GF-D8 (cell line): Measurements from ENCODE around the gene APOL3.
"Not testable (repeated sequence)": the region's sequence is repeated elsewhere in the genome, so short reads cannot be mapped to it uniquely, and the experiment has no call there.

Source experiments
- DNase-seq: peaks from one replicate; lab custom pipeline; 2025; lab: John Stamatoyannopoulos, UW

The APOL3 gene

DNA sequence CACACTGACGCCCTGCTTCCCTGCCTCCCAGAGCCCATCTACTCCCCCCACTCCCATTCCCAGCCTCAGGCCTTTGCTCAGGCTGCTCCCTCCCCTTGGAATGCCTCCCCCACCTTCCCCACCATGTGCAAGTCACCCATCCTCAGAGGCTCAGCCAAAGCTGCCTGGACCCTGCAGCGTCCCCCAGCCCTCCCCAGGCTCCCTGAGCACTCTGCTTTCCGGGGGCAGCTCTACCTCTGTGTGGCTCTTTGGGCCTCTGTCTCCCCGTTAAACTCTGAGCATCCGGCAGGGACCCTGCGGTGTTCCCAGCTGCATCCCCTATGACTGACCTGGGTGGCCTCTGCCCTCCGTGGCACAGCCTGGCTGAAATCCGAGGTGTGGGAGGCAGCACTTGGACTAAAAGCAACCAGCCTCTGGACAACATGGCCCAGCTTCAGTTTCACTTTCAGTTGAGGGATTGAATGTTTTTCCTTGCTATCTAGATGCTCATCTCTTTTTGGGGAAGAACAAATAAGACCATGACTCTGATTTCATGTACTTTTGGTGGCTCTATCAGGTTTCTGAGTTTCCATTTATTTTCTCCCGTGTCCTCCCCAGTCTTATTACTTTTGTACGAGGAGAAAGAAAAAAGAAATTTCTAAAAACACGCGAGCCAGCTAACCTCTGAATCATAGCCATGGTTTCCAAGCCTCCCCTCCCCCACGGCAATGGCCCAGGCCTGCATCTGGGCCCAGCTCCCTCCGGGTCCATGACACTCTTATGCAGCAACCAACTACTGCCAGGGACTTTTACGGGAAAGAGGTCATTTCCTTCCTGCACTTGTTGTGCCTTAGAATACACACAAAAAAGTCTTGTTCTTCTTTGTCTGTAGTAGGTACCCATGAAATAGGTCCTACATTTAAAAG, 3.8 kb downstream of the APOL3 start:
- DNase-seq = no peak

DNA sequence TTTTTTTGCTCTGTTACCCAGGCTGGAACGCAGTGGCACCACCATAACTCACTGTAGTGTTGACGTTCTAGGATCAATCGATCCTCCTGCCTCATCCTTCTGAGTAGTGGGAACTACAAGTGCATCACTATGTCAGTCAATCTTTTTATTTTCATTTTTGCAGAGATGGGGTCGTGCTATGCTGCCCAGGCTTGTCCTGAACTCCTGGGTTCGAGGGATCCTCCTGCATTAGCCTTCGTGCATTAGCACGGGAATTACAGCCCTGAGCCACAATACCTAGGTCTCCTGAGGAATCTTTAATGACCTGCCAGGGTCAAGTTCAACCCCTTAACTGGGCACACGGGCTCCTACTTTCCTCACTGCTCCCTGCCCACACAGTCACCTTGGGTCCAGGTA, 4.4 kb downstream of the APOL3 start:
- no peak for DNase-seq

DNA sequence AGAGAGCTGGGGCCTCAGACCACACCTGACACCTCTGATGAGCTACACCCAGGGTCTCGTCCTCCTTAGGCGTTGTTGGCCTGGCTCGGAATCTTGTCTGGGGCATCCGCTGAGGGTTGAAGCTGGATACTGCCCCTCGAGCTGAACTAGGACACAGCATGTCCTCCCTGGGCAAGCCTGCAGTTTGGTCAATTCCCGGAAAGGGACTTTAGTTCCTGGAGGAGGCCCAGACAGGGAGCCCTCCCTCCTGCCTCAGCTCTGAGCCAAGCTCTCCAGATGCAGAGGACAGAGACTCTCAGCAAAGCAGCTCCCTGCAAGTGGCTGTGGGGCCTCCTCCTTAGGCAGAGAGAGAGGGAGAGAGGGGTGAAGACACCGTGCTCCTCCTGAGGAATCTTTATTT, 4.9 kb downstream of the APOL3 start:
- no peak for DNase-seq

DNA sequence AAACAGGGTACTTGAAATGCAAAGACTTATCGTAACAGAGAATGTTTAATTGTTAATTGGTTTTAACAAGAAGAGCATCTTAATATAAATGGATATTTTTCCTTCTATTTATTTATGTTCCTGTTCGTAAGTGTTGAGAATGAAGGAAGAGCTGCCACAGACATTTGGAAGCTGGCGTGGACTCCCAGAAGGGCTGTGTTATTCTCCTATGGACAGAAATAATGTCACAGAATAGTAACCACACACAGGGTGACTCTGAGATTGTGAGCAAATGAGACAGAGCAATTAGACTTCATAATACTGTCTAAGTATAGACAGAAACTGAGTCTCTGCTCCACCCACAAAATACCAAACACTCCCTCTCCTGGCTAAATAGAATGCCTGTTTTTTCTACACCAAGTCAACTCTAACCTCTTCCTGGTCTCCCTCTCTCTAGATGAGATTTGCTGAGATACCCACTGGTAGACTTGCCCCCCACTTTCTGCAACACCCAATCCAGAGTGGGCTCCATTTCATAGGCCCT, 6.1 kb downstream of the APOL3 start:
- DNase-seq = no peak

DNA sequence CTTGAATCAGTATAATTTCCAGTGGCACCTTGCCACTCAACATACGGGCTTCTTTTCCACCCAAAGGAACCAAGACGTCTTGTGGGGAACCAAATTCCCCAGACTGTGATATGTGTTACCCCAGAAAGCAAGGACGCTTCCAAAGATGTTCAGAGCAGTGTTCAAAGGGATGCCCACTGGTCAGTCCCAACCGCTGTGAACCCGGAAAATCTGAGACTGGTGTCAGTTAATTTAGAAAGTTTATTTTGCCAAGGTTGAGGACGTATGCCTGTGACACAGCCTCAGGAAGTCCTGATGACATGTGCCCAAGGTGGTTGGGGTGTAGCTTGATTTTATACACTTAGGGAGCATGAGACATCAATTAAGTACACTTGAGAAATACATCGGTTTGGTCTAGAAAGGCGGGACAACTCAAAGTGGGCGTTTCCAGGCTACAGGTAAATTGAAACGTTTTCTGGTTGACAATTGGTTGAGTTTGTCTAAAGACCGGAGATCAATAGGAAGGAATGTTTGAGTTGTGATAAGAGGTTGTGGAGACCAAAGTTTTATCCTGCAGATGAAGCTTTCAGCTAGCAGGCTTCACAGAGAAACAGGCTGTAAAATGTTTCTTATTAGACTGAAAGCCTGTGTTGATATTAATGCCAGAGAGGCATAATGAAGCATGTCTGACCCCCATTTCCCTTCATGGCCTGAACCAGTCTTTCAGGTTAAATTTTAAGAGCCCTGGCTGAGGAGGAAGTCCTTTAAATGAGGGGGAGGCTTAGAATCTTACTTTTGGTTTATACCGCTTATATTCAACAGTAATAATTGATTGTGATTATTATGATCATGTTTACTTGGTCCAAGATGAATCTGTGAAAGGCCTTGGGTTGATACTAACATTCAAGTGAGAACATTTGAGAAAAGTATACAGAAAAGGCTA, 6.8 kb downstream of the APOL3 start:
- DNase-seq = no peak

DNA sequence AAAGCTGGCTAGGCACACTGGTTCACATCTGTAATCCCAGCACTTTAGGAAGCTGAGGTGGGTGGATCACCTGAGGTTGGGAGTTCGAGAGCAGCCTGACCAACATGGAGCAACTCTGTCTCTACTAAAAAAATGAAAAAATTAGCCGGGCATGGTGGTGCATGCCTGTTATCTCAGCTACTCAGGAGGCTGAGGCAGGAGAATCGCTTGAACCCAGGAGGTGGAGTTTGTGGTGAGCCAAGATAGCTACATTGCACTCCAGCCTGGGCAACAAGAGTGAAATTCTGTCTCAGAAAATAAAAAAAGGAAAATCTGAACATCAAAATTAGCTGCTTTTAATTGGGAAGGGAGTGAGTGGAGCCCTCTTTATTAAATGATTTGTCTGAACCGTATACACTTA, 7.7 kb downstream of the APOL3 start:
- DNase-seq = not testable (repeated sequence)

DNA sequence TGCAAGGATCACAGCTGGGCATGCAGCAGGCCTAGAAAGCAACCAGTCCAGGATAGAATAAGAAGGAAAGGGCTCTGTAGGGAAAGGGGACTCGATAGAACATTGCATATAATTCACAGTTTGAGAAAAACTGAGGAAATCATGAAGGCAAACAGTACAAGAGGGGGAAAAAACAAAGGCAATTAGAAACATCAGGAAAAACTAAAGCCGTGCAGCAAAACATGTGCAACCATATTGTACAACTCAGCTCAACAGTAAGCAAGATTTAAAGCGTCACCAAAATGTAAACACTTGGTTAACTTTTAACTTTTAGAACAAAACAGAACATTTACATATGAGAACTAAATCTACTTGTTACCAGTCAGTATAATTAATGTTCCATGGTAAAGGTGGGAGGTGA, 8.5 kb downstream of the APOL3 start:
- no peak for DNase-seq

DNA sequence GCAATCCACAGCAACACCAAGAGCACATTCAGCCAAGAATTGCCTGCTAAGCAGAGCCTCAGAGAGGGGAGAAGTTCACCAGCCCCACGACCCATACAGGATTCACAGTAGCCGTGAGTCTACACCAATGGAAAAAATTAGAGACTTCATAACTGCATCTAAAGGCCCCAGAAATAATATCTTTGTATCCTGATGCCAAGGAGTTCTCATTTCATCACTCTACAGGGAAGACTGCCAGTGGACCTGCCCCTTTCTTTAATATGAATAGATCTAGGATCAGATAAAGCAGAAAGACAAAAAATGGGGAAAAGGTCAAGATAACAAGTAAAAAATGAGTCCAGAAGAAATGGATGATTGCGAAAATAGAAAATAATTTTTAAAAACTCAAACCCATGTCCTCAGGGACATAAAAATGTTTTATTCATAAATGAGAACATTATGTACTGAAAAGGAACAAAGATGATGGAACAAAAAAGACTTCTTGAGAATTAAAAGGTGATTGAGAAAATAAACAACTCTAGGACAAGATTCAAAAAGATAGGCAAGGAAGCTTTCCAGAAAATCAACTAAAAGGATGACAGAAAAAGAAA, 9.5 kb downstream of the APOL3 start:
- DNase-seq = no peak

DNA sequence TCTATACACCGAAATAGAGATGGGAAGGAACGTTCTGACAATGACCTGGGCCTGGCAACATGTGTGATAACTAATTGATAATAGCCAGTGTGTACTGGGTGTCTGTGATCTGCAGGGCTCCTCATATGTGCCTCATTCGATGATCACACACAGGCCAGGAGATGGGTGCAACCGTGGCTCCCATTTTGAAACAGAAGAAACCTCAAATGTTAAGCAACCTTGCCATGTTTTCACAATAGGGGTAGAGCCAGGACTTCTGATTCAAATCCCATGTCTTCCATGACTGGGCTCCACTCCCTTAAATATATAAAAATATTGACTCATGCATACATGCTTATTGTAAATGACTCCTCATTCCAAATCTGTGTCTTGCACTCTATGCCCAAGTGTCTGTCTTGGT, 11.1 kb downstream of the APOL3 start:
- DNase-seq = no peak

DNA sequence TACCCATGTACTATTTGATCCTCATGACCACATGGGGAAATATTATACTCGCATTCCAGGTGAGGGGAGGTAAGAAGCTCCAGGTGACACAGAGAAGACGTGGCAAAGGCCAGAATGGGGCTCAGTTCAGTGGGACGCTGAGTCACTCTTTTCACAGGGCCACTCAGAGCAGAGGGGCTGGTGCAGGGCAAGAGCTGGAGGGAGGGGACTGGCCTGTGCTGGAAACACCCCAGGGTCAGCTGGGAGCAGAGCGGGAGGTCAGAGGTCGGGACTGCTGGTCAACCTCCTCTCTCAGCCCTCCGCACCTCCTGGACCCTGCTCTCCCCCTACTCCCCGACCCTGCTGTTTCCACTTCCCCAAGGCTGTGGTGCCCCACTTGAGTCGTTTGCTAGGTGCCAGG, 12.1 kb downstream of the APOL3 start:
- no peak for DNase-seq

DNA sequence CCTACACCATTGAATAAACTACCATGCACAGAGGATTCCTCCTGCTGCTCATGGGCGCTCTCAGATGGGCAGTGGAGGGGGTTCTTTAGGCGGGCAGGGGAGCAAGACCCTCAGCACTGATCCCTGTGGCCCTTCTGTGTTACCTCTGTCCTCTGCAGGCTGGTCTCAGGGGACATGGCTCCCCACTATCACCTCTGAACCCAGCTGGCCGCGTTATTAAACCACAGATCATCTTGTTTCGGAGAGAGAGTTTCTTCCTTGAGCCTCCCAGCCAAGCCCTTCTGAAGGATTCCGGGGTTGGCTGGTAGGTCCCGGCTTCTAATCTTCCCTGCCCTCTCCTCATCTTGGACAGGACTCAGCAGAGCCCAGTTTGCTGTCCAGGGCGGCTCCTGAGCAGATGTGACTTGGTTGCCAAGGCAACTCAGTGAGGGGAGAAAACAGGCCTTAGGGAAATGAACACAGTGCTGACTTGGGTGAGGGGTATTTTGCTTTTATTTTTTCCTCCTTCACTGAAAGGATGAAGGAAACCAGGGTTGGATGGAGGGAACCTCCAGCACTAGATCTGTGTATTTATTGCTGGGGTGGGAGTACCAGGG, 13.3 kb downstream of the APOL3 start:
- DNase-seq = no peak

DNA sequence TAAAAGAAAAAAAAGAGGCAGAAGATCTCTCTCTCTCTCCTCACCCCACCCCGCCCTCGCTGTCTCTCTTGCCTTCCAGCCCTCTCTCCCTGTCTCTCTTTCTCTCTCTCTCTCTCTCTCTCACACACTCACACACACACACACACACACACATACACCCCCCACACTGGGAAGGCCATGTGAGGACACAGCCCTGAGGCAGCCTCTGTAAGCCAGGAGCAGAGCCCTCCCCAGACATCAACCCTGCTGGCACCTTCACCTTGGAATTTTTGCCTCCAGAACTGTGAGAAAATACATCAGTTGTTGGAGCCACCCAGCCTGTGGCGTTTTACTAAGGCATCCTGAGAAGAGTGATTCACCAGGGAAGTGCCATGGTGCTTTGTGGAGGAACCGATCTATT, 14.7 kb downstream of the APOL3 start:
- DNase-seq = no peak

DNA sequence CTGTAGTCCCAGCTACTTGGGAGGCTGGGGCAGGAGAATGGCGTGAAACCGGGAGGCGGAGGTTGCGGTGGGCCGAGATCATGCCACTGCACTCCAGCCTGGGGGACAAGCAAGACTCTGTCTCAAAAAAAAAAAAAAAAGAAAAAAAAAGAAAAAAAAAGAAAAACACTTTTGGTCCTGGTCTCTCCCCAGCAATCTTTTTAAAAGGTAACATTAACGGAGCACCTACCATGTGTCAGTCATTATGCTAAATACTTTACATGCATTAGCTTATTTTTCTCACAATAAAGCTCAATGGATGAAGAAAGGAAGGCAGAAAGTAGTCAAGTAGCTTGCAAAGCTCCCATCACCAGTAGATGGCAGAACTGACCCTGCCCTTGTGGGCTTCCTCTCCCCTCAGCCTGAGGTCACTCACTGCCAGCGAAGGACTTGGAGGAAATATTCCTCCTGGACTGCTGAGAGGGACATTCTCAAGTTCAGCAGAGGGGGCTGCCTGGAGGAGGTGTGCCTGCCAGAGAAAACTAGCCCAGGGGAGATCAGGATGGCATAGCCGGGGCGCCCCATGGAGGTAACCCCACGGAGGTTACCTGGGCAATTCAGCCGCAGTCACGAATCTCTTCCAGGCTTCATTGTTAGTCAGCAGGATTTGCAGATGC, 15.5 kb downstream of the APOL3 start:
- no peak for DNase-seq

DNA sequence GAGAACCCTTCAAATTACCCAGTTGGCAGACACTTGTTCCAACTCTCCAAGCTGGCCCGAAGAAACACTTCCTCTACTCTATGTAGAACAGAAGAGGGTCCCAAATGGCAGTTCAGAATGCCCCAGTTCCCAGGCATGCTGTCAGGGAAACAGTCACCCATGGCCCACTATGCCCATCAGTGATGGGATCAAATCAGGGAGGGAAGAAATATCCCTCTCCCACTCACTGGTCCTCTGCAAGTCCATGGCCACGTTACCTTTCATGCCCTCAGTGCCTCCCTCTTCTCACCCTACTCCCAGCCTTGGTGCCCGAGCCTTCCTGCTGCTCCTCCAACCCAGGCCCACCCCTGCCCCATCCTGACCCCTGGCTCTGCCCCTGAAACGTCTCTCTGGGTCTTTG, 16.6 kb downstream of the APOL3 start:
- DNase-seq = no peak

DNA sequence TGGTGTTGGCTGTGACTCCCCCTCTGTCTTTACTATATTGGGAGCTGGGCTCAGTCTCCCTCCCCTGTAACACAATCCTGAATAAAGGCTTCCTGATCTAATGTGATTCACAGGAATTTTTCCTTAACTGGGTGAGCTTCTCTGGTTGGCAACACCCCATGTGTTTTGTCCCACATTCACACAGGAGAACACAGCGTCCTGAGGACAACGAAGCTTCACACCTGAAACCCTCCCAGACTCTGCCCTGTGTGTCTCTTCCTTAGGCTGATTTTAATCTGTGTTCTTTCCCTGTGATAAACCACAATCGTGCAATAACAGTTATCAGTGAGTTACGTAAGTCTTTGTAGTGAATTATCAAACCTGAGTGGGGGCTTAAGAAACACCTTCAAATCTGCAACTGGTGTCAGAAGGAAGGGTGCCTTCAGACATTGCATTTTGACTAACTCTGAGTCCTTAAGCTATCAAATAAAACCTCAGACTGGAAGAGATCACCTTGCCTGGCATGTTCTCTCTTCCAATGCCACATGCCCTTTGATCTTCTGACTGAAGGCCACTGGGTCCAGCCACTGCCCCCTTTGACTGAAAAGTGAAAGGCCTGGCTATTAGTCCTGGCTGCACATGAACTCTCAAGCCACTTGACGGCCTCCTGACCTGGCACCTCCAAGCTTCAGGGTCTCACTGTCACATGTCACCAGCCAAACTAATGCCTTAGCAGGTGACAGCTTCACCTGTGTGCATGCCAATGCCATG, 17.3 kb downstream of the APOL3 start:
- DNase-seq = no peak

DNA sequence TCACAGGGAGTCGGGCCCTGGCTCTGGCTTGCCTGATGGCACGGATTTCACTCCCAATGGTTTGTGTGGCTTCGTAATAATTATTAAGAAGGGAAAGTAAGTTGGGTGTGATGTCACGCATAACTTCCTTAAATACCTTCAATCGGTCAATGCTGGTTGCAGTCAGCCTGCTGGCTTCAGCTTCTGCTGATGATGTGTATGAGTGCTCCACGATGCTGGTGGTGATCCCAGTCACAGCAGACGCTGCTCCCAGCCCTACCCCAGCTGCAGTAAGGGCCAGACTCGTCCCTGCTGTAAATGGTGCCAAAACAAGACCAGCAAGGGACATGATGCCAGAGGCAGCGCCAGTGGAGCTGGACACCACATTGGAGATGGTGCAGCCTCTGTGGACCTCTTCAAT, 19.1 kb downstream of the APOL3 start:
- no peak for DNase-seq

DNA sequence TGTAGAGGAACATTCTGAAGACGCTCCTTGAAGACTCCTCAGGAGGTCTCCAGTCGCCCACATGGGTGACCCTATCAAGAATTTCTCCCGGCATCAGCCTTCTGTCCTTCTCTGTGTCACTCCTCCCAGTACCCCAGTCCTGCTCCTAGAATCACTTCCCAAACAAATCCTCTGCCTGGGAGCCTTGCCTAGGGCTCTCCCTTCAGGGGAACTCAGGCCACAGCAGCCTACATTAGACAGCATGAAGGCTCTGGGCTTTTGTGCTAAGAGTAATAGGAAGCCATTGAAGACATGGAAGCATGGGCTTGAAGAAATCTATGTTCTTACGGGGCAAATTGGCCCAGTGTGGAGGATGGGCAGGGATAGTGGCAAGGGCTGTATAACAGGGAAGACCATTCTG, 21.8 kb downstream of the APOL3 start:
- DNase-seq = not testable (repeated sequence)

DNA sequence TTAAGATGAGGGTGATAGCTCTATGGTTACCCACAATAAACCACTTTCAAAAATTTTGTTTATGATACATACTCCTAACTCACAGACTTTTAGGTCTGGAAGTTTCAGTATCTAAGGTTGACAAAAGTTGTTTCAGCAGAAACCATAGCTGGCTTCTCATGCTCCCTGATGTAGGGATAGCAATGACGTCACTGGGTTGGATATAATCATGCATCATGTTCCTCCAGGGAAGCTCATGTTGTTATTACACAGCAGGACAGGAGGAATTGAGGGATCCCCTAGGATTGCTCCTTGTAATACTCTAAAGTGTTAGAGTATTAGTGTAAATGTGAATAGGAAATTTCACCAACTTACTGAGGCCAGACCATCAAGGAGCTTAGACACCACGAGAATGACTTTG, 23.6 kb downstream of the APOL3 start:
- DNase-seq = no peak

DNA sequence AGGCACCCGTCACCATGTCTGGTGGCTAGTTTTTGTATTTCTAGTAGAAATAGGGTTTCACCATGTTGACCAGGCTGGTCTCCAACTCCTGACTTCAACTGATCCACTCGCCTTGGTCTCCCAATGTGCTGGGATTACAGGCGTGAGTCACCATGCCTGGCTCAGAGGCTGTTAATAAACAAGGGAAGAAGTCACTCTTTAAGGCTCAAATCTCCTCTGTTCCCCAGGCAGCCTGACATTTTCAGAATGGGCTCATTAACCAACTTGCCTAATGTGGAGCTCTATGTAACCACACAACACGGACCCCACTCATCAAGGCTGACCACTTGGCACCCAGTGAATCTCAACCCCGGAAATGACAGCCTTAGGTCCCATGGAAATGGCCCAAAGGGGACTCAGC, 24.1 kb downstream of the APOL3 start:
- DNase-seq = no peak

DNA sequence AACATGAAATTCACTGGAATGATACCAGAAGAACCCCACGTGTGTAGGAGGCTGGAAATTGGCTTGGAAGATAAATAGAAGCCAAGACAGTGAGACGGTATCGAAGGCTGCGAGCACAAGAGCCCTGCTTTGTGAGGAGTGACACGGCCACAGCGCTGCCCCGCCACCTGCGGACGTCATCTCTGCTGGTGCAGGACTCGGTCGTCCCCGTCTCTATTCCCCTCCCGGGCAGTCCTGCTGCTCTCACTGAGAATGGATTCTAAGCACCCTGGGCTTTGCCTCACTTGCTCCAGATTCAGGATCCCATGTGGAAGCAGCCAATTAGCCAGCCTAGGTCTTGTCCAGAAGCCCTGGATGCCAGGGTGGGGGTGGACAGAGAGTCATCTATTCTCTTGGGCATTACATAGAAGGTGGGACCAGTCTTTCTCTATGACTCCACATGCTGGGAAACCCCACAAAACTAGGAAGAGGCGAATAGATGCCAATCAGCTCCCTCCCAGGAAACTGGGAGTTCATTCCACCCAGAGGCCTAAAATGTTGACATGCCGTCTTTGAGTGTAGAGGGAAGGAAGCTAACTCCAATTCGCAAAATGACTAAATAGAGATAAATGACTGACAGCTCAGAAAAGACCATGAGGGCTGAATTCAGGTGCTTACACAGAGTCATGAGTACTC, 25.1 kb downstream of the APOL3 start:
- DNase-seq = no peak
